Lung microvascular endothelial cell (primary cell): Measurements from ENCODE around the gene MAML2. TPM values are rescaled to one million over a fixed set of nuclear protein-coding genes. Genes with fewer than 3 reads are reported as not detected.

Experiments
- total RNA-seq: library from RNA; depleted of rRNA; stranded (reverse); fragments of >200 nt; gene quantifications from 2 replicates; pipeline ENCODE4 v1.2.1, GENCODE V29; 2014

MAML2 gene
- total RNA-seq, 1 donor from 2014 or later: 5.2 TPM

Other genes starting within 250 kb of the MAML2 start
- gene CCDC82, start 46.7 kb upstream of the MAML2 start, total RNA-seq: 8.7 and 14.1 TPM in 2 replicates
- 3.3 and 6.0 TPM in 2 replicates for gene JRKL, start 46.8 kb upstream of the MAML2 start, total RNA-seq